HG03103 (cell line): ENCODE results near the gene IL9.
"Not testable (repeated sequence)": the region's sequence is repeated elsewhere in the genome, so short reads cannot be mapped to it uniquely, and the experiment has no call there.

Experiments used
- ATAC-seq: cut with Tn5 transposase; IDR thresholded peaks from one replicate; pipeline ENCODE4 v1.9.1; 2021; ENCODE audit warnings: low read depth; ENCODE audit not compliant: unreplicated experiment

IL9 gene

GRCh38 chr5:135871268-135871915 lies 24.2 kb downstream of the IL9 start:
- ATAC-seq, result no peak

GRCh38 chr5:135869935-135870334 lies 25.7 kb downstream of the IL9 start:
- no peak for ATAC-seq

DNA sequence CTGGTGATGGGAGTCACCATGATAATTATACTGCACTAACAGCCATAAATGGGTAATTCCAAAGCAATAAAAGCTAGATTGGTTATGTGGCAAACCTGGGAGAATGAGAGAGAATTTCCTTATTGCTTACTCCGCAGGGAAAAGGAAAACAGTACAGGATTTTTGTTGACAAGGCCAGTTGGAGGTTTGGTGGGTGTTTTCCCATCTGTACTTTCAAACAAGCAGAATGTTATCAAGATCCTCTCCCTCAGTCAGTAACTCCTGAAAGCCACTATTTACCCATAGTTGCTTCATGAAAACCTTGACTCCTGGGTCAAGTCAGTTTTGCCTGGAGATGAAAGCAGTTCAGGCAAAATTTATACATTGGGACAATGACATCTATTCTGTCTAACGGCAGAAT lies 26.4 kb downstream of the IL9 start:
- no peak for ATAC-seq

GRCh38 chr5:135868681-135869080 lies 27.0 kb downstream of the IL9 start:
- no peak for ATAC-seq

DNA sequence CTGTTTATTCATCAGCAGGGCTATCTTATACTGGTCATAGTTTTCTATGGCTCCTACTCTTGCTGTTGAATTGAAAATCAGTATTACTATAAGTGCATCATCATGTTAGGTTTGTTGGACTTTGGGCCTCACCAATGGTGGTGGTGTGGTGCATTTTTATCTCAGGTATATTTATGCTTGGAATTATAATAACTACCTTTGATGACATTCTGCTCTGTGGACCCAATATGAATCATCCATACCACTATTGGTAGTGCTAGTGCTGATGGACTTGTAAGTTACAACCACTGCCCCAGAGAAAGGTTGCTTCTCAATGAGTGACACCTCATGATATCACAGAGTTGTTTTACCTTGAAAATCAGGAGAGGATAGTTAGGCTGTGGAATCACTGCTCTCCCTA lies 28.0 kb downstream of the IL9 start:
- ATAC-seq, result no peak

- no peak for ATAC-seq
Observed at GRCh38 chr5:135866016-135866415, 29.6 kb downstream of the IL9 start.

DNA sequence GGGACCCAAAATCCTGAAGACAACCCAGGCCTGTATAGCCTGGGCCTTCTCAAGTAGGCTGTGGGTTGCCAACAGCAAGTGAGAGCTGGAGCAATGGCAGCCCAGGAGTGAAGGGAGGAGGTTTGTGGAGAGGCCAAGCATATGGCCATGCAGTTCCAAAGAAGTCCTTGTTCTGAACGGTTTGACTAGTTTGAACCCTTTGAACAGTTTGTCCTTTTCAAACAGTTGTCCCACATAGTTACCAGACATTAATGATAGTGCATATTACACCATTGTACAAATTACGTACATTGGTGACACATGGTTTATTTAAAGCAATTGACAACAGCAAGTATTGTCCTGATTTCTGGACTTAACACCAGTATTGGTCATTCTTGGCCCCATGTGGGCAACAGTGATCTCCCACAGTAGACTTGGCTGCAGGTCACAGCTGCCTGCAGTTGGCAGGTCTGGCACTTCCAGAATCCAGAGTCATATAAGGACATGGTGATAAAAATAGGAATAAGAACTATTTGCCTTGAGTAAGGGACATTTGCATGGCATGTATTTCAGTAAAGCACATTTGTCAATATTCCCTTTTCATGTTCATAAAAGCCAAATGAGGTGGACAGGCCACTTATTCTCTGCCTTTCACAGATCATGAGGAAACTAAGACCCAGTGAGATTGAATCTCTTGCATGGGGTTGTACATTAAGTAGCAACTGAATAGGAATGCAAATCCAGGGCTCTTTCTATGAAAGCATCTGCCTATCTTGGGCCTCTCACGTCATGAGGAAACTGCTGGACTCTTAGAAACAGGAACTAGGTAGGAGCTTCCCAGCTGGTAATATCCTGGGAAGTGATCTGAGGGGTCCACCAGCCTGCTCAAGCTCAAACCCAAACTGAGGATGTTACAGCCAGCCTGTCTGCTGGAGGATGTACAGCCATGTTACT lies 30.9 kb downstream of the IL9 start:
- no peak for ATAC-seq

- ATAC-seq, result no peak
Observed at GRCh38 chr5:135862744-135863143, 32.9 kb downstream of the IL9 start.

GRCh38 chr5:135862086-135862485 lies 33.6 kb downstream of the IL9 start:
- ATAC-seq, result no peak

DNA sequence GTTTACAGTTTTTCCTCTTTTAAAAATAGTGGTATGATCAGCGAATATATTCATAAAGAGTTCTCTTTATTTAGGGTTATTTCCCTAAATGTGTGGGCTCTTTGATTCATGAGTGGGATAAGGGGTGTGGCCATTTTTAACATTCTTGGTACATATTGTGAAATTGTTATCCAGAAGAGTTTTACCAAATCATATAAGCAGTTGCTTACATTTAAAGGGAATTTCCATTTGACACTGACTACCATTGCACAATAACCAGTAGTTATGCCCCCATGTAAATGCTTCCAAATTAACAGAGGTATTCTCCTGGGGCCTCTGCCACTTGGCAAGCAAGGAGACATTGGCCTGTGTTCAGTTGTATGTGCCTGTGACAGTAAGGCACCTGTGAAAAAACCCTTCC lies 34.0 kb downstream of the IL9 start:
- no peak for ATAC-seq

DNA sequence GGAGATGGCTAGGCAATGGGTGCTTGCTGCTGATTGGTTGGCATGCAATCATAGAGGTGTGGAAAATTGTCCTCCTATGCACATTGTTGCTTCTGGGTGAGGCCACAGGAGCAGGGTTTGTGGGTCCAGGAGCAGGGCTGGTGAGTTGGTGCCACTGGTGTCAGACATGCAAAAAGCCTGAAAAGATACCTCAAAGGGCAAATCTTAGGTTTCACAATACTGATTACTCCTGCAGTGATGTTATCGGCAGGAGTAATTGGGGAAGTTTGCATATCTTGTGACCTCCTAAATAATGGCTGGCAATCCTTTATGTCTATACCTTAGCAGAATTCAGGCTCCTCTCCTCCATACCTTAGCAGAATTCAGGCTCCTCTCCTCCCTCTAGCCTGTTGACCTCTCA lies 36.0 kb downstream of the IL9 start:
- no peak for ATAC-seq

- not testable (repeated sequence) for ATAC-seq
Observed at GRCh38 chr5:135859186-135859585, 36.5 kb downstream of the IL9 start.

DNA sequence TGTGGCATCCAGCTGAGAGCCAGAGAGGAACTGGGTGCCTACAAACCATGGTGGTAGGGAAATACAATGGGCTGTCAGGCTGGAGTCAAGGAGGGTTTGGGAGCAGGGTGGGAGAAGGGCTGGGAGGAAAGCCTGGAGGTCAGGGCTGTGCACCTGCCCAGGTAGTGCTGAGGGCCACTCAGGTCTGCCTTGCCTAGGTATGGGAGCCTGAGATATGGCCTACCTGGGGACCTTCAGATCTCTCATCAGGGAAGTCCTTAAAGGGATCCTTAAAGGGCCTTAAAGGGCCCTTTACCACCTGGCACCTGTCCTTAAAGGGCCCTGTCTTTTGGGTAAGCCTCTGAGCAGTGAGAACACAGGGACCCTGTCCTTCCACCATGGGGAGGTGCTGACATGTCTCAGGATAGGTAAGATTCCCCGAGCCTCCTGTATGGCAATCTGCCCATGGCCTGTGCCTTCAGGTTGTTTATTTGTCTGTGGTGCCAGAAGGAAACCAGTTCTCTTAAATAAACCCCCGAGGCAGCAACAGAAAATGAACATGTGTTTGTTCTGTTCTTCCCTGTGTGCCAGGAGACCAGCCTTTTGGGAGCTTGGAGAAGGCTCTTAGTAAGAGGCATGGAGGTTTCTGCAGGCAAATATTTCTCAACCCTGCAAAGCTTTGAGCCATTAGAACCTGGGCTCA lies 37.9 kb downstream of the IL9 start:
- no peak for ATAC-seq

DNA sequence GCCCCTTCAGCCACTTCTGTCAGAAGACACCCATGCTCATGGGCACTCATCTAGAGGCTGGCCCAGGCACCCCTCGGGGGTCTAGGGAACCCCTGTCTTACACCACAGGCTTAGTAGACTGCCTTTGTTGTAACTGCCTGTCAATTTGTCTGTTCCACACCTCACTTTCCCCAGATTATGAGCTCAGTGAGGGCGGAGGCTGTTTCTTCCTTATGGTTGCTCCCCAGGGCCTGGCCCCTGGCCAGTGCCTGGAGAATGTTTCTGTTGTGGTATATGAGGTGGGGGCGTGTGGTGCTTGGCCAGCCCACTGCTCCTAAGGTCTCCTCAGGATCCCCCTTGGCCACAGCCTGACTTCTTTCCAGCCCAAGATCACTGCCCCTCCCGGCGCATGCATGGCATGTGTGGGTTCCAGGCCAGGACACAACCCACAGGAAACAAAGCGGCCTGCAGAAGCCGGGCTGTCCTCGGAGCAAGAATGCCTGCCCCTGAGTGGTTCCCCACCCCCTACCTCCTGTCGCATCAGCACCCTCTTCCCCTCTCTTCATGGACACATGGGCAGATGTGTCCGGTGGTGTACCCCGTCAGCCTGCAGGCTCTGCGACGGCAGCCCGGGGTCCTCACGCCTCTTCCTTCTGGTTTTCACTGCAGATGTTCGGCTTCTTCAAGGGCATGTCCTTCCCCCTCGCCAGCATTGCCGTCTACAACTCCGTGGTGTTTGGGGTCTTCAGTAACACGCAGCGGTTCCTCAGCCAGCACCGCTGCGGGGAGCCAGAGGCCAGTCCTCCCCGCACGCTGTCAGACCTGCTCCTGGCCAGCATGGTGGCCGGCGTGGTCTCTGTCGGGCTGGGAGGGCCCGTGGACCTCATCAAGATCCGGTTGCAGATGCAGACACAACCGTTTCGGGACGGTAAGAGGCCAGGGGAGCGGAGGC lies 43.5 kb downstream of the IL9 start:
- no peak for ATAC-seq

DNA sequence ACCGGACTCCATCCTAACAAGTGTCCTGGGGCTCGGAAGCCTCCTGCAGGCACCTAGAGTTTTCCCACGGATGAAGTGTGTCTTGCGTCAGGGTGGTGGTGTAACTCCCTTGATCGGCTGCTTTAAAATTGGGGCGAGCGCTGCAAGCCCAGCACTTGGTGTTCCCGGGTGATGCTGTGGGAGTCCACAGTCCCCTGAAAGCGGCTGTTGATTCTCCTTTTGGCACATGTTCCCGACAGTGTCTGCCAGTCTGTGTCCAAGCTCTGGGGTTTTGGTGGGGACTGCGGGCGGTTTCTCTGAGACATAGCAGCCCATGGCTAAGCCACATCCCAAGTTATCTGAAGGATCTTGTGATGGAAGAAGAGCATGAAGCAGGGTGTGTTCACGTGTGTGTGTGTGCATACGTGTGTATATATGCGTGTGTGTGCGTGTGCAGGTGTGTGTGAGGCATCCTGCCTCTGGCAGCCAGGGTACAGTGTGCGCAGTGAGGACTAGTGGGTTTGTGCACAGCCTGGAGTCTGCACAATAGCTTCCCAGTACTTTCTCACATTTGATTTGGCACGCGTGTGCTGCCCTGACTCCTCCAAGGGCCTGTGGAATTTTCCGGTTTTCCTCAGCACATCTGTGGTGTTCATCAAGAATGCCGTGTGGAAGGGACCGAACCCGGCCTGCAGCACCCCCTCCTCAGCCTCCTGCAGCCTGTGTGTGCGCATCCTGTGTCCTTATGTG lies 44.3 kb downstream of the IL9 start:
- ATAC-seq, result no peak

GRCh38 chr5:135850671-135851070 lies 45.0 kb downstream of the IL9 start:
- ATAC-seq, result no peak

- no peak for ATAC-seq
Observed at GRCh38 chr5:135850231-135850630, 45.4 kb downstream of the IL9 start.

DNA sequence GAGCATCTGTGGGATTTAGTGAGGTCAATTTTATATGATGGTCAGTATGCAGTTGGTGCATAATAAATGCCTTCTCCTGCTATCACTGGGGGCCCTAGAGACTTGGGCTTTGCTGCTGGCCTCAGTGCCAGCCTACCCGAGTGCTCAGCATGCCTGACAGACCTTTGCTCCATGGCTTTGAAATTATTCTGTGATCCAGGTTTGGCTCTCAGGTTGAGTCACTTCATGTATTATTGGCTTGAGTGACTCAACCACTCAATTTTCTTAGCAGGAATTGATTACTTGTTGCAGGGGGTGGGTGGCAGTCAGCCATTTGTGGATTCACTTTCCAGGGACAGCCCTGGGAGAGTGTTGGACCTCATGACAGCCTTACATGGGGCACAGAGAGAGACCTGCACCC lies 47.7 kb downstream of the IL9 start:
- no peak for ATAC-seq

GRCh38 chr5:135846311-135846710 lies 49.3 kb downstream of the IL9 start:
- no peak for ATAC-seq
